Left ventricle myocardium inferior (tissue), 1 donor: ENCODE measurements around the gene PDE9A. TPM values are rescaled to one million over a fixed set of nuclear protein-coding genes. Genes with fewer than 3 reads are reported as not detected.
"Not testable (repeated sequence)": the region's sequence is repeated elsewhere in the genome, so short reads cannot be mapped to it uniquely, and the experiment has no call there.

Experiments used
- DNase-seq: peaks from one replicate; pipeline ENCODE4 v3.0.0-alpha.2; 2020
- H3K27ac ChIP-seq: fragments of 200-600 bp; replicated peaks from 2 replicates; pipeline ENCODE4 v1.8.0; 2021
- H3K27me3 ChIP-seq: fragments of 200-600 bp; 2 replicates; pipeline ENCODE4 v1.8.0; 2021; ENCODE audit warnings: low read depth
- H3K36me3 ChIP-seq: fragments of 200-600 bp; 2 replicates; pipeline ENCODE4 v1.8.0; 2021
- H3K4me1 ChIP-seq: fragments of 200-600 bp; 2 replicates; pipeline ENCODE4 v1.8.0; 2021
- H3K4me3 ChIP-seq: fragments of 200-600 bp; 2 replicates; pipeline ENCODE4 v1.8.0; 2021; ENCODE audit warnings: mild to moderate bottlenecking, moderate library complexity
- H3K9me3 ChIP-seq: fragments of 200-600 bp; replicated peaks from 2 replicates; pipeline ENCODE4 v1.8.0; 2021
- CTCF ChIP-seq: fragments of 200-600 bp; IDR thresholded peaks from 2 replicates; pipeline ENCODE4 v1.8.0; 2021; ENCODE audit warnings: antibody characterized with exemption, mild to moderate bottlenecking, borderline replicate concordance
- intact Hi-C: fragments of 100-400 bp; cut with micrococcal nuclease; formaldehyde crosslinking; loops from one replicate; pipeline ENCODE4 v1.11.0; 2022
- total RNA-seq: library from RNA; stranded (reverse); fragmentation: NEBNext Ultra II Directional; extraction: Animal tissue kit (Norgen Biotek cat#: 25700); gene quantifications from one replicate; pipeline ENCODE4 v1.2.1, GENCODE V29; 2021
- donor health status: DM: no; HTN: yes; CAD: no; lungs with severe emphysema.

Gene PDE9A
- total RNA-seq, 1 donor from 2014 or later = 3.2 TPM

- intact Hi-C loops = loop anchor here (10.0 kb wide), 1 partner anchor 83 kb away; no protein-coding TSS in a partner anchor
- H3K36me3 ChIP-seq = no peaks in the 10 kb centered on the region
Observed at GRCh38 chr21:42807938-42808613, 154.7 kb downstream of the PDE9A start.

GRCh38 chr21:42809171-42809570 lies 155.8 kb downstream of the PDE9A start:
- peaks cover 12% of the 10 kb centered on the region for H3K4me1 ChIP-seq
- no peak for TF ChIP-seq CTCF
- H3K4me3 ChIP-seq = no peak overlapping the region
- H3K27me3 ChIP-seq = peaks cover 52% of the 10 kb centered on the region
- intact Hi-C loops = loop anchor here (10.0 kb wide), 1 partner anchor 84 kb away; no protein-coding TSS in a partner anchor
- H3K27ac ChIP-seq = no peak overlapping the region
- DNase-seq = no peak
- no peaks in the 10 kb centered on the region for H3K36me3 ChIP-seq
- H3K9me3 ChIP-seq = no peaks in the 10 kb centered on the region

More at GRCh38 chr21:42807938-42808613, 154.7 kb downstream of the PDE9A start:
- DNase-seq = no peak
- Histone ChIP-seq H3K4me1 (peaks cover 12% of the 10 kb centered on the region), H3K4me3 (no peak overlapping the region), H3K27ac (no peak overlapping the region), H3K27me3 (peaks cover 52% of the 10 kb centered on the region), H3K9me3 (no peaks in the 10 kb centered on the region)
- TF ChIP-seq CTCF = no peak

- no peak for TF ChIP-seq CTCF
- Histone ChIP-seq H3K36me3 (no peaks in the 10 kb centered on the region), H3K27me3 (peaks cover 51% of the 10 kb centered on the region), H3K4me1 (peaks cover 12% of the 10 kb centered on the region), H3K4me3 (no peak overlapping the region), H3K27ac (no peak overlapping the region), H3K9me3 (peaks cover 2% of the 10 kb centered on the region)
- DNase-seq = no peak
- intact Hi-C loops = loop anchor here (10.0 kb wide), 2 partner anchors 85 to 215 kb away; no protein-coding TSS in a partner anchor
Observed at GRCh38 chr21:42809577-42810475, 156.4 kb downstream of the PDE9A start.

DNA sequence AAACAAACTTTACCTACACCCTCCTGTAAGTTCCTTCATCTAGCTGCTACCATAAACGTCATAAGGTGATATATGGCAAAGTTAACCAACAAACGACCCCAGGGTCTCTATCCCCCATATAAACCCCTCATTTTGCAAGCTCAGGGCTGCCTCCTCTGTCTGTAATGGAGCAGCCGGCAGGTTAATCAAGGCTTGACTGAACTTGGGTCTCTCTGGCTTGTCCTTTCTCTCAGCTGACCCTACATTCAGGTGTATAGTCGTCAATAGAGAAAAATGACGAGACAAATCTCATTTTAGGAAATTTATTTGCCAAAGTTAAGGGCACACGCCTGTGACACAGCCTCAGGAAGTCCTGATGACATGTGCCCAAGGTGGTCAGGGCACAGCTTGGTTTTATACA lies 158.5 kb downstream of the PDE9A start:
- H3K27me3 ChIP-seq = peaks cover 41% of the 10 kb centered on the region
- H3K36me3 ChIP-seq = no peaks in the 10 kb centered on the region
- TF ChIP-seq CTCF = no peak
- H3K4me3 ChIP-seq = no peak overlapping the region
- no peak for DNase-seq
- intact Hi-C loops = loop anchor here (10.0 kb wide), 1 partner anchor 217 kb away; no protein-coding TSS in a partner anchor
- H3K4me1 ChIP-seq = peaks cover 8% of the 10 kb centered on the region
- no peak overlapping the region for H3K27ac ChIP-seq
- H3K9me3 ChIP-seq = peaks cover 13% of the 10 kb centered on the region

DNA sequence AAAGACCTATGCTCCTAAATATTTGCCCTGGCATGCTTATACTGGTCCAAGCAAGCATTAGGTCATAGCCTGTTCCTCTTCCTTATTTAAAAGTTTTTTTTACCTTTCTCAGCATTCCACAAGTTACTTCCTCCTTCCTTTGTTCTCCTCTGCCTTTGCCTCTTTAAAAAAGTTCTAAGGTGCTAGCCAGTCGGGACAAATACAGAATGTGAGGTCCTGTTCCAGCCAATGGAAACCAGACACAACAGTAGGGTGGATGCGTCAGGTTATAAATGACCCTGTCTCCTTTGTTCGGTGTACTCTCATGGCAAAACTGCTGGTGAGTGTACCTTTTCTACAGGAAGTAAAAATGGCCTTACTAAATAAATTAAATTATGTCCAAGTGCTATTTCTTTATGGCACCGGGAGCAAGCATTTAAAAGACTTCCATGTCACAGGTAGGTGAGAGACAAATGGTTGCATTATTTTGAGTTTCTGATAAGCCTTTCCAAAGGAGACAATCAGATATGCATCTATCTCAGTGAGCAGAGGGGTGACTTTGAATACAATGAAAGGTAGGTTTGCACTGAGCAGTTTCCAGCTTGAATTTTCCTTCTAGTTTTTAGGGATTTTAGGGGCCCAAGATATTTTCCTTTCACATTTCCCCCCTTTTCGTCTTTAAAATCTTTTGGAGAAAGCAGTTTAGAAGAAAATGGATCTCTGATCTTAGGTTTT lies 159.3 kb downstream of the PDE9A start:
- intact Hi-C loops = loop anchor here (10.0 kb wide), 1 partner anchor 218 kb away; no protein-coding TSS in a partner anchor
- Histone ChIP-seq H3K9me3 (peaks cover 13% of the 10 kb centered on the region), H3K27me3 (peaks cover 36% of the 10 kb centered on the region)
- H3K4me3 ChIP-seq, H3K27ac ChIP-seq, DNase-seq, H3K36me3 ChIP-seq, H3K4me1 ChIP-seq: not testable (repeated sequence)
